GM18498 (cell line): ENCODE results near the gene KLRC4.
"Not testable (repeated sequence)": the region's sequence is repeated elsewhere in the genome, so short reads cannot be mapped to it uniquely, and the experiment has no call there.

ENCODE experiments used
- ATAC-seq: cut with Tn5 transposase; IDR thresholded peaks from one replicate; pipeline ENCODE4 v1.9.1; 2021; ENCODE audit warnings: mild to moderate bottlenecking, moderate library complexity; ENCODE audit not compliant: unreplicated experiment

KLRC4 gene

GRCh38 chr12:10398168-10398567 lies 11.4 kb downstream of the KLRC4 start:
- no peak for ATAC-seq

DNA sequence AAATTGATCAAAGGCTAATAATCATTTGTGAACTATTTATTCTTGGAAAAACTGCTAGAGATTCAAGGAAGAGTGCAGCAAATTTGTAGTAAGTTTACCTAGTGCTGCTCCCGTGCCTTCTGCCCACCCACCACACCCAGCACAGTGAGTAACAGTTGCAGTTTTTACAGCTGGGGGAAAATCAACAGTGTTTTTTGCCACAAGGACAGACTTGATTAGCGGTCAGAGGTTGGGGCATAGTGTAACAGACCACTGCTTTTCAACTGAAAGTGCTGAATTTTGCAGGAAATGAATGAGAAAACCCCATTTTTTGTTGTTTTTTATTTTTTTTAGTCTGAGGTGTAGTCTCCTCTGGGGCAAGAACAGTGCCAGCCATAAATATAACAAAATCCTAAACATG lies 12.3 kb downstream of the KLRC4 start:
- ATAC-seq = no peak

DNA sequence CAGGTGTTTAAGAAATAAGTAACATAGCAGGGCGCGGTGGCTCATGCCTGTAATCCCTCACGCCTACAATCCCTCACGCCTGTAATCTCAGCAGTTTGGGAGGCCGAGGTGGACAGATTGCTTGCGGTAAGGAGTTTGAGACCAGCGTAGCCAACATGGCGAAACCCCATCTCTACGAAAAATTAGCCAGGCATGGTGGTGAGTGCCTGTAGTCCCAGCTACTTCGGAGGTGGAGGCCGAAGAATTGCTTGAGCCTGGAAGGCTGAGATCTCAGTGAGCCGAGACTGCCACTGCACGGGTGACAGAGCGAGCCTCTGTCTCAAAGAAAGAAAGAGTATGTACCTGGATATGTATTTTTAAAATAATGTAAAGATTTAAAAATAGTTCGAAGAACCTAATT lies 13.4 kb downstream of the KLRC4 start:
- ATAC-seq = not testable (repeated sequence)

- peak; percentile 69 for ATAC-seq
Measured at GRCh38 chr12:10395390-10395998, 14.1 kb downstream of the KLRC4 start.

DNA sequence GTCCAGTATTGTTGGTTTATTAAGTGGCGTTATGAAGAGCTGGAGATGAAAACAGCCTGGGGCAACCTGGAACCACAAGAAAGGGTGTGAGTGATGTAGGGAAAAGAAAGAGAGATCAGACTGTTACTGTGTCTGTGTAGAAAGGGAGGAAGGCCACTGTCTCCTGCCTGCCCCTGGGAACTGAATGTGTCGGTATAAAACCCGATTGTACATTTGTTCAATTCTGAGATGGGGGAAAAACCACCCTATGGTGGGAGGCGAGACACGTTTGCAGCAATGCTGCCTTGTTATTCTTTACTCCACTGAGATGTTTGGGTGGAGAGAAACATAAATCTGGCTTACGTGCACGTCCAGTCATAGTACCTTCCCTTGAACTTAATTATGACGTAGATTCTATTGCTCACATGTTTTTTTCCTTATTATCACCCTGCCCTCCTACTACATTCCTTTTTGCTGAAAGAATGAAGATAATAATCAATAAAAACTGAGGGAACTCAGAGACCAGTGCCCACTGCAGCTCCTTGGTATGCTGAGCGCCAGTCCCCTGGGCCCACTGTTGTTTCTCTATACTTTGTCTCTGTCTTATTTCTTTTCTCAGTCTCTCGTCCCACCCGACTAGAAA lies 14.9 kb downstream of the KLRC4 start:
- ATAC-seq = not testable (repeated sequence)

- ATAC-seq = no peak
Measured at GRCh38 chr12:10393291-10393690, 16.3 kb downstream of the KLRC4 start.

DNA sequence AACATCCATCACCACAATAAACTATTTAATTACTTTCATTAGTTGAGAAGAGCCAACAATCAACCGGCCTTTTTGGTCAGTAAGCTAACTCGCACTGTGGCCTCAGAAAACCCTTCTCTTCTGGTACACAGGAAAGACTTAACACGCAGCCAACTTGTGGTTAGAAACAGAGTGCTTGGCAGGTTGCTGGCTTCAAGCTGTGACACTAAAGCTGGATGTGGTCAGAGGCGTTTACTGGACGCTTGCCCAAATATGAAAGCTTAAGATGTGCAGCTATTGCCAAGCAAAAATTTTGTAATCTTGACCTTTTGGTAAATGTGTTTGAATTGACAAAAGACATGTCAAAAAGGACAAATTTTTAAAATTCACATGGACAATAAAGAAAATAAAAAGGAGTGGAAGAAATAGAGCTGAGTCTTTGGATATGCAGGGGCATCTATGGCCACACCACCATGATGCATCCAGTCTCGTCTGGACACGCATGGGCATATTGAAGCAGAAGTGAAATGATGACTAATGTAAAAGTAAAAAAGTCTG lies 17.1 kb downstream of the KLRC4 start:
- ATAC-seq = peak; percentile 84

DNA sequence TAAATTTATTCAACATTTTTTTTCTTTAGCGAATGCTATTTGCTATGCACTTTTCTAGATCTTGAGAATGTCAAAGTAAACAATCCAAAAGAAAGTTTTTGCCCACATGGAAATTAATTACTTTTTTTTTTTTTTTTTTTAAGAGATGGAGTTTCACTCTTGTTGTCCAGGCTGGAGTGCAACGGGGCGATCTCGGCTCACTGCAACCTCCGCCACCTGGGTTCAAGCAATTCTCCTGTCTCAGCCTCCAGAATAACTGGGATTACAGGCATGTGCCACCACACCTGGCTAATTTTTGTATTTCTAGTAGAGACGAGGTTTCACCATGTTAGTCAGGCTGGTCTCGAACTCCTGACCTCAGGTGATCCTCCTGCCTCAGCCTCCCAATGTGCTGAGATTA lies 18.6 kb downstream of the KLRC4 start:
- not testable (repeated sequence) for ATAC-seq

DNA sequence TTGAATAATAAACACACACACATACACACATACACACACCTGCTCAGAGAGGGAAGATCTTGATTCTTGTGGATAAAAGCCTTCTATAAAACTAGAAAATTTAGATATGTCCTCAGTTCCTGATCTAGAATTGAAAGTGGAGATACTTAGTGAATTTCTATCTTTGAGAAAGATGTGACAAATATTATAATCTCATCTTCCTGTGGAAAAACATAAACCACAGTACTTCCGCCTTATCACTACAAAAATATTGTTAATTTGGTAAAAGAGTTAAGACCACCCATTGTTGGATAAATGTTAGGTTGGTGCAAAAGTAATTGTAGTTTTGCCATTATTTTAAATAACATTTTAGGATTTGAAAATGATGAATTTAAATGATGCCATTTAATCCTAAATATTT lies 19.7 kb downstream of the KLRC4 start, which contains the start of gene KLRK1:
KLRK1 (minus strand) TSS at position 138 of the 400 bp plus-strand sequence. CDS start 1,231 bp downstream, outside the sequence.
- ATAC-seq = no peak

DNA sequence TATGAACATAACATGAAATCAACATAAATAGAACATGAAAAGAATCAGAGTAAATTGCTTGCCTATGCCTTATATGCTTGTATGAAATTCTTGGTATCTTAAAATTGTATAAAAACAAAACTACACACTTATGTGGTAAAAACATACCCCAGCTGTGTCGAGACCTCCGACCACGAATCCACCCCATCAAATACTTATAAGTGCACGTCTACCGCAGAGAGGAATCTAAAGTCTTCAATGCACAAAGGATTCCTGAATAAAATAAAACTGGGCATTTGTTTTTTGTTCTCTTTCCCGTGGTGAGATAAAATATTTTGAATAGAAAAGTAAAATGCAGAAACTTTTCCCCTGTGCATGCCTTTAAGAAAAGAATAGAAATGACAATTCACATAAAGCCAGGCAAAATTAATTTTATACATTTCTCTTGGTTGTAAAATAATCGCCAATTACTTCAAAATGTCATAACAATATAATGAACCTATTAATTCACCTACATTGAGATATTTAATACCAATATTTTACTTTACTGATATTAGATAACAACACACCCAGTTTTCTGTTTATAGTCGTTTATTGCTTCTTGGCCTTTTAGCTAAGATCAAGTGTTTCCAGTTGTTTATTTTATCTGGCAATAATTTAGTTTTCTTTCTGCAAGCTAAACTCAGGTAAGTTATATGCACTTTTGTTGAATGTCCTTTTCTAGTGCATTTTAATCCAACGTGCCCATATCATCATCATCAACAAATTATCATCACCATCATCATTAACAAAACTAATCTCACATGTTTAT lies 20.7 kb downstream of the KLRC4 start:
- ATAC-seq = no peak

GRCh38 chr12:10387498-10387897 lies 22.1 kb downstream of the KLRC4 start:
- not testable (repeated sequence) for ATAC-seq

GRCh38 chr12:10386857-10387256 lies 22.7 kb downstream of the KLRC4 start:
- no peak for ATAC-seq

DNA sequence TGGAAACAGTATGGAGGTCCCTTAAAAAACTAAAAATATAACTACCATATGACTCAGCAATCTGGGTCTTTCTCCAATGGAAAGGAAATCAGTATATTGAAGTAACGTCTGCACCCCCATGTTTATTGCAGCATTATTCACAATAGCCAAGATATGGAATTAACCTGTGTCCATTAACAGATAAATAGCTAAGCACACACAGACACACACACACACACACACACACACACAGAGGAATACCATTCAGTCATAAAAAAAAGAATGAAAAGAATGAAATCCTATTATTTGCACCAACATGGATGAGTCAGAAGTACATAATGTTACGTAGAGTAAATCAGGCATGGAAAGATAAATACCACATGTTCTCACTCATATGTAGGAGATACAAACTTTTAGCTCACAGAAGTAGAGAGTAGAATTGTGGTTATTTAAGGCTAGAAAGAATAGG lies 24.4 kb downstream of the KLRC4 start:
- no peak for ATAC-seq

- ATAC-seq = no peak
Measured at GRCh38 chr12:10384191-10384590, 25.4 kb downstream of the KLRC4 start.

- ATAC-seq = no peak
Measured at GRCh38 chr12:10381928-10382628, 27.5 kb downstream of the KLRC4 start.

DNA sequence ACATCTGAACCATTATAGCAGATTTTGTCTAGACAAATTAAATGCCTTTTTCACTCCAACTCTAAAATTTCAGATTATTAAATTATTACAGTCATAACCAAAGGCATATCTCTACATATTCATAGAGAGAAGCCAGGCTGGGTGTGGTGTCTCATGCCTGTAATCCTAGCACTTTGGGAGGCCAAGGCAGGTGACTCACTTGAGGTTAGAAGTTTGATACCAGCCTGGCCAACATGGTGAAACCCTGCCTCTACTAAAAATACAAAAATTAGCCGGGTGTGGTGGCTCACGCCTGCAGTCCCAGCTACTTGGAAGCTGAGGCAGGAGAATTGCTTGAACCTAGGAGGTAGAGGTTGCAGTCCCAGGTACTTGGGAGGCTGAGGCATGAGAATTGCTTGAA lies 30.8 kb downstream of the KLRC4 start:
- not testable (repeated sequence) for ATAC-seq

- ATAC-seq = no peak
Measured at GRCh38 chr12:10374624-10375018, 34.9 kb downstream of the KLRC4 start.

DNA sequence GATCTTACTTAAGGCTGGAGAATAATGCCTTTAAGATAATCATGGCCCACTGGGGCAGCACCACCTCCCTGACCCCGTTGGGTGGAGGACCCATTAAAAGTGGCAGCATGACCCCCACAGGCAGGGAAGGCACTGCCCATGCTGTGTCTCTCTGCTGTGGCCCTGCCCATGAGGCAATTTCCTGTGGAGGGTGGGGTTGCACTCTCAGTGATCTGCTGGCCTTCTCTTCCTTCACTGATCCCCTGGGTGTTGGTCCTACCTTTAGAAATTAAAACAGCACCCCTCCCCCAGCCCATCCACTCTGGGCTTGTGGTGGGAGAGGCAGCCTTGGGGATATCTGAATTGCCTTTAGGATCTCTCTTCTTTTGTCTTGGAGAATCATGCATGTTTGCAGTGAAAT lies 37.0 kb downstream of the KLRC4 start:
- no peak for ATAC-seq

- ATAC-seq = not testable (repeated sequence)
Measured at GRCh38 chr12:10371893-10372535, 37.5 kb downstream of the KLRC4 start.
